Amniotic stem cell (primary cell): ENCODE measurements around the gene TAGLN2.
A peak's percentile ranks its signal among the peaks of the same experiment; 100 is the strongest.
"Not testable (repeated sequence)": the region's sequence is repeated elsewhere in the genome, so short reads cannot be mapped to it uniquely, and the experiment has no call there.

Experiments used
- DNase-seq: peaks from one replicate; lab custom pipeline; 2025; lab: John Stamatoyannopoulos, UW

The TAGLN2 gene

DNA sequence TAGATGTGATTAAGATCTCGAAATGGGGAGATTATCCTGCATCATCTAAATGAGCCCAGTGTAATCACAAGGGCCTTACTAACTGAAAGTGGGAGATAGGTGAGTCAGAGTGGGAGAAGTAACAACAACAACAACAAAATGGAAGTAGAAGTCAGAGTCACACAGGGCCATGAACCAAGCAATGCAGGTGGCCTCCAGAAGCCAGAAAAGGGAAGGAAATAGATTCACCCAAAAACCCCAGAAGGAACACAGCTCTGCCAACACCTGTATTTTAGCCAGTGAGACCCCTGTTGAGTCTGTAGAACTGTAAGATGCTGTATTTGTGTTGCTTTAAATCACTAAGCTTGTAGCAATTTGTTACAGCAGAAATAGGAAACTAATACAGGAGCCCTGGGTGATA is 4.1 kb downstream of the TAGLN2 start:
- DNase-seq: no peak

DNA sequence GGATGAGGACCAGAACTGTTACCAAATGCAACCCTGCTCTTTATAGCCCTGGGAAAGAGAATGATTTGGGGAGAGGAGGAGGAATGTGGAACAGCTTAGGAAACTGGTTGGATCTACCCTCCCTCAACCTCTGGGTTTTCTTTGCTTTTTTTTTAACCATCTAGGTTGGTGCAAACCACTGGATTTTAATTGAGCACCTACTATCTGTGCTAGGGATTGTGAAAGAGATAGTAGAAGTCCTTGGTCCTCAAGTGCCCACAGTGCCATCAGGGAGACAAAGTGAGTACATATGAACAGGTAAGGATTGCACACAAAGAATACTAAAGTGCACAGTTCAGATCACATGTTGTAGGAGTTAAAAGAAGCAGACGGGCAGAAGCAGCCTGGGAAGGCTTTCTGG is 4.7 kb downstream of the TAGLN2 start:
- DNase-seq: no peak

DNA sequence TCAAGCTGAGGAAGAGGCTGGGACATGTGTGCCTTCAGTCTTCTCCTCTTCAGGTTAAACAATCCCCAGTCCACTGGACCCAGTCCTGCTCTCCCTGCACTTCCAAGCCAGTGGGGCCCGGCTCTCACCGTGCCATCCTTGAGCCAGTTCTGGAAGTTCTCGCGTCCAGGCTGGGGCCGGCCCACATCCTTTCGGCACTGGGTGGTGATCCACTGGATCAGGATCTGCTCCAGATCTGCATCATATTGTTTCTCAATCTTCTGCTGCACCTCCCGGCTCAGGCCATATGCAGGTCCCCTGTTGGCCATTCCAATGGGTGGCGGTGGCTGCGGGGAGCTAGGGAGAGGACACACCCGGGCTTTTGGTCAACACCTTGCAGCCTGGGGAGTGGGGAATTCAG is 5.1 kb downstream of the TAGLN2 start:
- DNase-seq: no peak

DNA sequence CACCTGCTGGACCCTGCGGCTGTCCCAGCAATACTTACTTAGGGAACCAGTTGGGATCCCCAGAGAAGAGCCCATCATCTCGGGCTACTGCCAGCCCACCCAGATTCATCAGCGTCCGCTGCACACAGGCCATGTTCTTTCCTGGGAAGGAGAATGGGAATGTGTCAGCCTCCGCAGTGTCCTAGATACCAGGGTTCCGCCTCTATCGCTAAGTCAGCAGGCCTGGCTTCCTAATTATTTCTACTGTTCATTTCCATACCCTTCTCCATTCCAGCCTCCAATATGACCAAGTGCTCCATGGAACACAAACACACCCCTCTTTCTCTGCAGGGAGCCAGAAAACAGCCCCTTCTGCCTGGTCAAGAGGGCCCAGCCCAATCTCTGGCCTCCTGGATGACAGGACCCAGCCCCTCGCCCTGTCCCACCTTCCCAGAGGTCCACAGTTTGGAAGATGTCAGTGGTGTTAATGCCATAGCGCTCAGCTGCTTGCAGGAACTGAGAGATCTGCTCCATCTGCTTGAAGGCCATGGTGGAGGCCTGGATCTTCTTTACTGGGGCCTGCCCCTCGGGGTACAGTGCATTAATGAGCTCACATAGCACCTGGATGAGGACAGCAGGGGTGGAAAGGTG is 6.0 kb downstream of the TAGLN2 start:
- no peak for DNase-seq

DNA sequence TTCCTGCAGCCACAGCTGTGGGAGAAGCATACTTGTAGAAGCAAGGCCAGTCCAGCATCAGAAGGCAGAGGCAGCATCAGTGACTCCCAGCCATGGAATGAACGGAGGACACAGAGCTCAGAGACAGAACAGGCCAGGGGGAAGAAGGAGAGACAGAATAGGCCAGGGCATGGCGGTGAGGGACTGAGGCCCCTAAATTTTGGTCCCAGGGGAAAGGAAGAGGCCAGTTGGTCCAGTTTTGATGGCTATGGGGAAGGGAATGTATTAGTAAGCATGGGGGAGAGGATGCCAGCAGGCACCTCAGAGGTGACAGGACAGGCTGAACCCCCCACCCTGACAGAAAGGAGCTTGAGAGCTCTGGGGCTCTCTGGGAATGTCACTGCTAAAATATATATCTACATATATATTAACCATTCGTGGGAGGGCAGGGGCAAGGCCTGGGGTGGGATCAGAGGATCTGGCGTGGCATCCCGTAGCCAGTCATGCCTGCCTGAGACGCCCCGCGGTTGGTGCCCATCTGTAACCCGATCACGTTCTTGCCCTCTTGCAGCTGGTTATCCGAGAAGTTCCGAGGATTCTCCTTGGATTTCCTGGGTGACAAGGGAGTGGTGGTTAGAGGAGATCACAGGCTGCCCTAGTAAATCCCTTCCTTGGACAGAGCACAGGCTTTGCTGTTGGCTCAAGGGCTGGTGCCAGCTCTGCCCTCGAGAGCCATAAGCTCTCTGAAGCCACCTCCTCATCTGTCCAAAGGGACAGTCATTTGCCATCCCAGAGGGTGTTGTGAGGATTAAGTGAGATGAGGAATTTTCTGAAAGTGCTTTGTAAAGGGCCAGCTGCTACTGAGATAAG is 6.7 kb downstream of the TAGLN2 start:
- no peak for DNase-seq

DNA sequence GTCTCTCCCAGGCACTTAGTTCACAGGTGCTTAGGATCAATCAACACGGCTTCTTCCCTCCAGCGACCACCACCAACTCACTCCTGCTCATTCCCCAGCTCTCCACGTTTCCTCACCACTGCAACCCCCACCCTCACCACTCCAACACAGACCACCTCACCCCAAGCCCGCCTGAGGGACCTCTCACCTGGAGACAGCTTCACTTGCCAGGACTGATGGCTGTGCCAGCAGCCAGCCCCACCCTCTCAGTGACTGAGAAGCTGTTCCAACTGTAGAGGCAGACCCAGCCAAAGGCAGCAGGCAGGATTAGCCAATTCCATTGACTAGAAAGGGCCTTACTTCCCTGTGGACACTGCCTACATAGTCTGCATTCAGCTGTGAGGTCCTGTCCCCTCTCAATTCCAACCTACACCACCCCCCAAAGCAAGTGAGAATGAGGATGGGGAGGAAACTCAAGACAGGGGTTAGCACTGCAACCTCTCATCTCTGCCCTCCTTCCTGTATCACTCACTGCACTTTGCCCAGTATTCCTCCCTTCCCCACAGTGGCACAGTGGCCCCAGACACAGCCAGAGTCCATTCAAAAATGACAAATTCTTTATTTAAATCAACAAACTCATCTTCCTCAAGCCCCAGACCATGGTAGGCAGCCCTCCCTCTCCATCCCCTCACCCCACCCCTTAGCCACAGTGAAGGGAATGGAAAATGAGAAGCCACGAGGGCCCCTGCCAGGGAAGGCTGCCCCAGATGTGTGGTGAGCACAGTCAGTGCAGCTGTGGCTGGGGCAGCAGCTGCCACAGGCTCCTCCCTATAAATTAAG is 7.6 kb downstream of the TAGLN2 start:
- DNase-seq: no peak

DNA sequence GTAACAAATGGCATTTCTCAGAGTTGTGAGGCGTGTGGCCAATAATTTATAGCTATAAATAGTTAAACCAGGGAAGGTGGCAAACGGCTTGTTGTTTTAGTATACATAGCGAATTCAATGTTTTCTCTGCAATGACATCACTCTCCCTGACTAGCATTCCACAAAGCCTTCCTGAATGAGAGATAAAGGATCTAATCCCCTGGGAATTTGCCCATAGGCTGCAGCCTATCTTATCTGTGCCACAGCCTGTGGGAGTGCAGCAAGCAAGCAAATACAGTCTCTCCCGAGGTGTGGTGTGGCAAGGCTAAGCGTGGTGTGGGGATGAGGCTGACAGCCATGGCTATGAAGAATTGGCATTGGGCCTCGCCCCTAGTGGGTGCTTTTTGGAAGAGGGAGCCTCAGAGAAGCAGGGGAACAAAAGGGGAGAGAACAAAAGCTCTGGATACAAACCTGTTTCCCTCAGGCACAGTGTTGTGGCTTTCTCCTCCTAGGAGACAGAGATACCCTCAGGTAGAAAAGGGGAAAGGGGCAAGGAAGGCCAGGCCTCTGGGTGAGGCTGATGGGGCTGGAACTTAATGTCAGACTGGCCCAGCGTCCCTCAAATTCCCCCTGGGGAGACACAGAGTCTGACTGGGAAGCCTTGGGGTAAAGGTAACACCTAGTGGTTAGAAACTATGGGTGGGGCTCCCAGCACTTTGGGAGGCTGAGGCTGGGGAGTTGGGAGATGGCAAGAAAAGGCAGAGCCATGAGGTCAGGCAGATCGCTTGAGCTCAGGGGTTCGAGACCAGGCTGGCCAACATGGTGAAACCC is 8.9 kb downstream of the TAGLN2 start:
- peak; percentile 87 for DNase-seq

DNA sequence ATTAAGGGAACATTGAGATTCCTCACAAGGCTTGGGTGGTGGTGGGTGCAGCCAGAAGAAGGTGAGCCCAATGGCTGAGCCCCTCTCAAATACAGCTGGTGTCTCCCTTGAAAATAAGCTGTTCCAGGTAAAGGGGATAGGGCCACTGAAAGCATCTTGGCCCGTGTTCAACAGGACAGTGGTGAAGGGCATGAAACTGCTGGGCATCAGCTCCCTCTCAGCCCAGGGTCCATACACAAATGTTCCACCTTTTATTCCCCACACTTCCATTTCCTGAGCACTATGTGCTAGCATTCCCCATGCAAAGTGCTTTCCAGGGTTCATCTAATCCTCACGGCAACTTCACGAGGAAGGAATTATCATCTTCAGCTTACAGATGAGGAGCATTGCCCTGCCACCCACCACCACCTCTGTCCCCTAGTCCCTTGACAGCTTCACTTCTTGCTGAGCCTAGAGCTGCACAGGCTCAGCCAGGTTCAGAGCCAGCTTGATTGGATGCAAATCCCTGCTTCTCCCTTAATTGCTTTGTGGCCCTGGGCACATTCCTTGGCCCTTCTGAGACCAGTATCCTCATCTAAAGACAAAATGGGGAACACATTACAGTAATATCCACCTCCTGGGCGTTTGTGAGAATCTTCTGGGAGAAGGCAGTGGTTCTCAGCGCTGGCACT is 9.6 kb downstream of the TAGLN2 start:
- no peak for DNase-seq

DNA sequence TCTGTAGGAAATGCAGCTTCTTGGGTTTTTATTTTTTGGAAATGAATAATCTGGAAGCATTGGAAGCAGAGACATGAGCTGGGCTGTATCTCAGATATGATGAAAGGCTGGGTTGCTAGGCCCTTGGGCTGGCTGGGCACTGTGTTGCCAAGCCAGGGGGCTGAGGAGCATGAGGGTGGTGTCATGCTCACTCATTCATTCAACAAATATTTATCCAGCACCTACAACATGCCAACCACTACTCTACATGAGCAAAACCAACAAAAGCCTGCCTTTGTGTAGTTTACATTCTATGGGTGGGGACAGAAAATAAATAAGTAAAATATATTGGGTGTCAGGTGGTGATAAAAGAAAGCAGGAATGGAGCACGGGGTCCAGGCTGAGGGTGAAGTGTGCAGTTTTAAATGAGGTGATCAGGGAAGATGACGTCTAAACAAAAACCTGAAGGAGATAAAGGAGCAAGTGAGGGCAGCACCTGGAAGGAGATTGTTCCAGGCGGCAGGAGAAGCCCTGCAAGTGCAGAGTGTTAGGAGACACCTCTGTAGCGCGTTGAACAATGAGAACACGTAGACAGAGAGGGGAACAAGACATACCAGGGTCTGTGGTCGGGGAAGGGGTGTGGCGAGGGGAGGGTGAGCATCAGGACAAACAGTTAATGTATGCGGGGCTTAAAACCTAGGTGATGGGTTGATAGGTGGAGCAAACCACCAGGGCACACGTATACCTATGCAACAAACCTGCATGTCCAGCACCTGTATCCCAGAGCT is 10.9 kb downstream of the TAGLN2 start:
- DNase-seq: no peak

DNA sequence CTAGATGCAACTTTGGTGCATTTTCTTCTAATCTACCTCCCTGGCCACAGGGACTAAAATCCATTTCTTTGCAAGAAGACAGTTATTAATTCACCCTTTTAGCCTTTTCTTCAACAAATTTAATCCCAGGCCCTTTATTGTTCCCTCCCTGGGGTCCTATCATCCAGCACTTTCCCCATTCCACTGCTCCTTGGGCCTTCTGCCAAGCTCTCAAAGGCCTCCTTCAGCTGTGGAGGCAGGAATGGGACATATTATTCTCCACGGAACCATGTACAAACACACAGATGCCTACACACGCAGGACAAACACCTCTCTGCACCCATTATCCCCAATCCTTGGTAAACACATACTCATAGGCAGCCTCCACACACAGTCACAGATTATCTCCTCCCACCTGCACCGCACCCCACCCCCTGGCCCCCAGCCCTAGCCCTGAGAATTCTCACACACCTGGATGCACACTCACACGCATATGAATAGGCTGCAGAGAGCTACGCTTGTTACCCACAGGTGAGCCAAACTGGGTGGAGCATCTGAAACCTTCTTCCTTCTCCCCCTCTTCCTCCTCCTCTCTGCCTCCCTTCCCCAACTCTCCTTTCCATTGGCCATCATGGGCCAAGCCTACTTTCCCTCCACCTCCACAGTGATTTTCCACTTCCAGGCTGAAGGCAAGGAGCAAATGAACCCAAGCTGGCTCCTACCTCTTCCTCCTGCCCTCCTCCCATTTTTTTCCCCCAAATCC is 11.7 kb downstream of the TAGLN2 start:
- no peak for DNase-seq

DNA sequence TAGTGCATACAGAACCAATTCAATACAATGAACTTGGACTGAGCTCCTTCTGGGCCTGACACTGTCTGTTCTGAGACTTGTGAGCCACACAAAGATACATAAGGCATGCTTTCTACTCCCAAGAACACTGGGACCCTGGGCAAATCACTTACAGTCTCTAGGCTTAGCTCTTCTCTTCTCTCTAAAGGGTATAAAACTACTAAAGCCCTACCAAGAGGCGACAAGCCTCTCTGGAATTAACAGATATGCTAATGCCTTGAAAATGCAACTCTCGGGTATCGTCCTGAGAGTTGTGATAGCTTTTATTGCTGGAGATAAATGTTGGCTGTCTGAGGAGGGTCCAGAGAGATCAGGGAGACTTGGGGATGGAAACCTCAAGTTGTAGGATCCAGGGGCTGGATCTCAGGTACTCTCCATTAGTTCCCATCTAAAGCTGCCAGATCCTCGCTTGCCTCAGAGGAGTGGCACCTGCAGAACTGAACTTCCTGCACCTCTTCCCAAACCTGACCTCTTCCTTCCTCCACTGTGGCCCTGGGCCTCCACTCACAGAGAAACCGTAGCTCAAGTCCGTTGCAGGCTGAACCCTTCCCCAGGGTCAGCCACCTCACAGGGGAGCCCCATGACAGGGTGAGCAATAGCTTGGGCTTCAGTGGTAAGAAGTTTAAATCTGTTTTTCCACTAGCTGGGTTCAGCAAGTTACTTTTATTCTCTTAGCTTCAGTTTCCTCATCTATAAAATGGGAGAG is 13.8 kb downstream of the TAGLN2 start:
- DNase-seq: no peak

DNA sequence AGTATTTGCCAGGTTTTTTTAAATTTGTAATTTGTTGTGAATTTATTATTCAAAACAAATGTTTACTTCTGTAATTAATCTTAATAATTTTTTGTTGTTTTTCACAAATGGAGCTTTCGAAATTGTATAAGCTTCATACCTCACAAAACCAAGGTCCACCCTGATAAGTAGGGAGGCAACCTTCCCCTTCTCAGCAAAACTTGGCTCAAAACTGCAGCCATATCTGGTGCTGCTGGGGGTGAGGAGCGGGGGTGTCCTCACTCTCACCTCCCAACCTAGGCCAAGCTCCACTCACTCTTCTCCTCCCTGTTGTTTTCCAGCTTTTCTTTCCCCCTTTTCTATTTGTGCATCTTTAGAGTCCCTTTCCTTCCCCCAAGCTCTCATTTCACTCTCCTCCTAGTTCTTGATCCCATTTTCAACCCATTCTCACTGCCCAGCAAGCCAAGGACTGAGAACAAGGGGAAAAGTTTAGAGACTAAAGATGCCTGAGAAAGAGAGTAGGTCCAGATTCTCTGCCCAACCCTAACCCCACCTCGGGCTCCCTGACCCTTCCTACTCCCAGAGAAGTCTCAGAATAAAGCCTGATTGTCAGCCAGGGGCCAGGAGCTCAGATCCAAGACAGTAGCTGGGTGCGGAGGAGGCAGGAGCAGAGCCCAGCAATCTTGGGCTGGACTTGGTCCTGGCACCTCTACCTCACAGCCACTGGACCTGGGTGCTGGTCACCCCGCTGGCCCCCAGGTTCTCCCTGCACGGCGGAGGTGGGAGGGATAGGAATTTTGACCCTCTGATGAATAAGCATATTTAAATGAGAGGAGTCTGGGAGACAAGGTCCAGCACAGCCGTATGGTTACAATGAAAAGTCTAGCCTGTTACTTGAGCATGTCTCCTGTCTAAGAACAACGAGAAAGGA is 17.0 kb downstream of the TAGLN2 start:
- no peak for DNase-seq

DNA sequence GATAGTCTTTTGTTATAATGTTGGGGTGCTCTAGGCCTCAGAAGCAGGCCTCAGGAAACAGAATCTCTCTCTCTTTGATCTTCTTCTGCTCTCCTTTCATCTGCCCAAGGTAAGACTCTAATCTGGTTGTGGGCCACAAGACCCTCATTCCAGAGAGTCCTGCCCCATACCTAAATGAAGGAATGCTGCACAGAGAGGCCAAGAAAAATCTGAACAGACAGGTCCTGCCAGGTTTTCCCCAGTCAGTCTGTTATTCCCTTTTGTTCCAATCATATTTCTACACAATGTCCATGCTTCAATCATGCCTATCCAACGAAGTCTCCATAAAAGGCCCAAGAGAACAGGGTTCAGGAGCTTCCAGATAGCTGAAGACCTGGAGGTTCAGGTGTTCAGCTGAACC is 18.3 kb downstream of the TAGLN2 start:
- DNase-seq: no peak

DNA sequence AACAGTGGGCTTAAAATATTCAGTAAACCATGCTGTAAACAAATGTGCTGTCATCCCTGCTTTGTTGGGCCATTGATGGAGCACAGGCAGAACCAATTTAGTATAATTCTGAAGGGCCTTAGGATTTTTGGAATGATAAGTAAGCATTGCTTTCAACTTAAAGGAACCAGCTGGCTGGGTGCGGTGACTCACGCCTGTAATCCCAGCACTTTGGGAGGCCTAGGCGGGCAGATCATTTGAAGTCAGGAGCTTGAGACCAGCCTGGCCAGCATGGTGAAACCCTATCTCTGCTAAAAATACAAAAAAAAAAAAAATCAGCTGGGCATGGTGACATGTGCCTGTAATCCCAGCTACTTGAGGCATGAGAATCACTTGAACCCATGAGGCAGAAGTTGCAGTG is 21.3 kb downstream of the TAGLN2 start:
- not testable (repeated sequence) for DNase-seq

DNA sequence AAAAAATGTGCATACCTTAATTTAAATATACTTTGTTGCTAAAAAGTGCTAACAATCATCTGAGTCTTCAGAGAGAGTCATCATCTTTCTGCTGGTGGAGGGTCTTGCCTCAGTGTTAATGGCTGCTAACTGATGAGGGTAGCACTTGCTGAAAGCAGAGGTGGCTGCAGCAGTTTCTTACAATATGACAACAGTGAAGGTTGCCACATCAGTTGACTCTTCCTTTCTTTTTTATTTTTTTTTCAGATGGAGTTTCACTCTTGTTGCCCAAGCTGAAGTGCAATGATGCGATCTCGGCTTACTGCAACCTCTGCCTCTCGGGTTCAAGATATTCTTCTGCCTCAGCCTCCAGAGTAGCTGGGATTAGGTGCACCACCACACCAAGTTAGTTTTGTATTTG is 22.8 kb downstream of the TAGLN2 start:
- no peak for DNase-seq

DNA sequence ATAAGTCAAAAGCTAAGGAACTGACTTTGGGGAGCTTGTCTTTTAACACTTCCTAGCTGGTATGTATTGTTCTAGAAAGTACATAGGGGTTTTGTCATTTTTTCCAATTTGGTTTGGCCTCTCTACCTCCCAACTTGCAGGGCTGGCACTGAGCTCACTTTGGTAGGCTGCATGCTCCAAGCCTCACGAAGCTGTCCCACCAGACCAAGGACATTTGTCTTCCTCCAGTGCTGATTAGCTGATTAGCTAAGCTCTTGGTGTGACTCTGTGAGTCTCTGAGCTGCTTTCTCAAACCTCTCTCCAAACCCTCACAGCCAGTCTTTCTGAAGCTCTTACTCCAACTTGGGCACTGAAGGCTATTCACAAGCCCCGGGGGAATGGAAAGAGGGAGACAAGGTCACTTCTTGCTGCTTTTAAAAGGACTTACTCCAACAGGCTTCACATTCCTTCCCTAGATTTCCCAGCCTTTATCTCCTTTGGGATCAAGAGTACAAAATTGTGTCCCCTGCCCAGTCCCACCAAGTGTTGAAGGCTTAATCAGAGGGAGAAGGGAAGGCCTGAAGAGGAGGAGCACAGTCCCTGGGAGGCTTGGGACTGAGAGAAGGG is 24.4 kb downstream of the TAGLN2 start:
- no peak for DNase-seq

DNA sequence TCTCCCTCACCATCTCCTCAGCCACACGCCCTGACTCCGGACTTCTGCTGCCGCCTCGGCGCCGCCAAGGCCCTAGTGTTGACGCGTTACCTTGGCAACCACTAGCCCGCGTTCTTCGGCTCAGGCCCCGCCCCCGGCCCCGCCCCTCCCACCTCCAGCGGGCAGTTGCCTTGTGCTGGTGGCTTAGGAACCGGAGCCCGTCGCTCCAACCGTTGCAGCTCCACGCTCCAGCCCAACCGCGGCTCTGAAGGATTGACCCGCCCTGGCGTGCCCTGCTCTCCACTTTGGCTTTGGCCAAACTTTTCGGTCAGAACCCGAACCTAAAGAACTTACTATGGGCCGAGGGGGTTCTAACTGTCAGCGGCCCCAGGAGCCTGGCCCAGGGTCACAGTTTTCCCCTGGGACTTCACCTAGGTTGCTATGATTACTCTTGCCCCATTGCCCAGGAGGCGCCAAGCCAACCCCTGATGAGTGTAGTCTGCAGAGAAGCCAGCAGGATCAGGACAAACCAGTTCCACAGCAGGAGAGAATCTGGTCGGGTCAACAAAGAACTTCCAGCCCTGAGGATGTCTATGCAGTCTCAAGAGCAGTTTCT is 25.1 kb downstream of the TAGLN2 start, which contains the start of gene CFAP45:
Gene CFAP45, minus strand, starts transcription at position 80 of the 595 bp plus-strand sequence. Its CDS starts 67 bp downstream, at position 13.
- DNase-seq: no peak
